SU-DHL-6 (cell line): ENCODE data around the gene PRCC.

ENCODE experiments used
- H2AFZ ChIP-seq: fragments of 200-600 bp; sonication (generic); 2 replicates; pipeline ENCODE4 v1.6.1; 2014; ENCODE audit warnings: low read depth, mild to moderate bottlenecking, moderate library complexity, mixed read lengths, antibody characterized with exemption, low read length; ENCODE audit not compliant: severe bottlenecking
- H3F3A ChIP-seq: fragments of 200-600 bp; shearing (Covaris generic); 2 replicates; pipeline ENCODE4 v1.6.0; 2016; ENCODE audit warnings: antibody characterized with exemption, mild to moderate bottlenecking; ENCODE audit not compliant: insufficient read depth
- H3K27ac ChIP-seq: fragments of 200-600 bp; sonication (generic); 2 replicates; pipeline ENCODE4 v1.5.1; 2016; ENCODE audit warnings: low read depth, mild to moderate bottlenecking, low read length, moderate library complexity, mixed read lengths
- H3K27me3 ChIP-seq: fragments of 200-600 bp; sonication (generic), shearing (Covaris generic); 2 replicates; pipeline ENCODE4 v1.6.0; 2014; ENCODE audit warnings: mild to moderate bottlenecking, low read length
- H3K36me3 ChIP-seq: fragments of 200-600 bp; sonication (generic); 2 replicates; pipeline ENCODE4 v1.6.1; 2014; ENCODE audit warnings: mild to moderate bottlenecking, low read length, mixed read lengths
- H3K4me2 ChIP-seq: fragments of 300-600, 200-600 bp; shearing (Covaris generic), sonication (generic); 2 replicates; pipeline ENCODE4 v1.6.0; 2014; ENCODE audit warnings: low read length, low read depth, mild to moderate bottlenecking; ENCODE audit not compliant: poor library complexity, severe bottlenecking
- H3K4me3 ChIP-seq: fragments of 200-600 bp; sonication (generic); 2 replicates; pipeline ENCODE4 v1.5.1; 2014; ENCODE audit warnings: antibody characterized with exemption, low read length, mild to moderate bottlenecking, mixed read lengths; ENCODE audit not compliant: insufficient read depth, poor library complexity, severe bottlenecking
- H3K79me2 ChIP-seq: fragments of 200-600 bp; sonication (generic); 2 replicates; pipeline ENCODE4 v1.6.1; 2014; ENCODE audit warnings: mild to moderate bottlenecking, low read length, moderate library complexity; ENCODE audit not compliant: insufficient read depth
- H3K9ac ChIP-seq: fragments of 200-600 bp; sonication (generic); 2 replicates; pipeline ENCODE4 v1.7.0; 2014; ENCODE audit warnings: mild to moderate bottlenecking, low read length
- H3K9me2 ChIP-seq: fragments of 200-600 bp; sonication (generic); replicated peaks from 2 replicates; pipeline ENCODE4 v1.6.1; 2014; ENCODE audit warnings: low read length; ENCODE audit not compliant: insufficient read depth
- H3K9me3 ChIP-seq: fragments of 200-600 bp; sonication (generic); 2 replicates; pipeline ENCODE4 v1.6.1; 2014; ENCODE audit warnings: low read length, mixed read lengths; ENCODE audit not compliant: insufficient read depth
- H4K20me1 ChIP-seq: fragments of 200-600 bp; sonication (generic); 2 replicates; pipeline ENCODE4 v1.6.1; 2014; ENCODE audit warnings: low read depth, mild to moderate bottlenecking, antibody characterized with exemption, low read length, moderate library complexity, mixed read lengths
- EZH2phosphoT487 ChIP-seq: fragments of 200-600 bp; sonication (generic), shearing (Covaris generic); conservative IDR thresholded peaks from 2 replicates; pipeline ENCODE4 v1.6.1; 2018; ENCODE audit warnings: mild to moderate bottlenecking, antibody characterized with exemption, low read length, moderate library complexity, mixed read lengths
- TF ChIP-seq, protein P1 (sequence below): fragments of 200-600 bp; sonication (generic); IDR thresholded peaks from one replicate; pipeline ENCODE4 v1.5.1; 2017; ENCODE audit warnings: antibody characterized with exemption, mild to moderate bottlenecking, low read length, moderate library complexity; ENCODE audit not compliant: insufficient read depth, poor library complexity, severe bottlenecking

Gene PRCC

DNA sequence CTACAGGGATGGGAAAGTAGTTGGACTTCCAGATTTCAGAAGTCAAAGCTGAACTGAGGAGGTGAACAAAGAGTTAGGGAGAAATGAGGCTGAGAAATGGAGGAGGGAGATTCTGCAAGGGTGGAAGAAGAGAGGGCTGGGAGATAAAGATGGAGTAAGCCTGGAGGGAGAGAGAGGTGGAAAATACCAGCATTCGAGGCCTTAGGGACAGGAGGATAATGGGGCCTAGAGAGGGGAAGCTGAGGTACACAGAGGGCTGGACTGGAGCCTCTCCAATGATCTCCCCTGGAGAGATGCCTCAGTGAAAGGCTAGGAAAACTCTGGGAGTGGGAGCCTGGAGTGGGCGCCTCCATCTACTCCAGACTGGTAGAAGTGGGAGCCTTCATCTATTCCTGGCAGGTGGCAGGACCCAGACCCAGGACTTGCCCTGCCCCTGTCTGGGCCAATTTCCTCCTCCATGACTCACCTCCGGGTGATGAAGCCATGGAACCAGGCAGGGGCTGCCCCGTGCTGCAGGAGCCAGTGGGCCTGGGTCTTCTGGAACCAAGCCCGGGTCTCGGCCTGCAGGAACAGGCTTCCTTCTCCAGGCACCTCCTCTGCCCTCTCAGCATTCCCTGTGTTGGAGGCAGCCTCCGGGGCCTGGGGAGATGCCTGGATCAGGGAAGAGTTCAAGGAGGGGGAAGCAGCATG lies 47.4 kb downstream of the PRCC start:
- Histone ChIP-seq H2AFZ (no peak overlapping the region), H3K4me3 (no peak overlapping the region), H3F3A (no peaks in the 10 kb centered on the region), H3K27me3 (no peaks in the 10 kb centered on the region), H3K9ac (no peak overlapping the region), H3K9me3 (no peaks in the 10 kb centered on the region), H4K20me1 (no peaks in the 10 kb centered on the region), H3K9me2 (no peaks in the 10 kb centered on the region), H3K79me2 (no peaks in the 10 kb centered on the region), H3K27ac (no peak overlapping the region), H3K4me2 (no peak overlapping the region), H3K36me3 (no peaks in the 10 kb centered on the region)
- TF ChIP-seq, protein P1, sequence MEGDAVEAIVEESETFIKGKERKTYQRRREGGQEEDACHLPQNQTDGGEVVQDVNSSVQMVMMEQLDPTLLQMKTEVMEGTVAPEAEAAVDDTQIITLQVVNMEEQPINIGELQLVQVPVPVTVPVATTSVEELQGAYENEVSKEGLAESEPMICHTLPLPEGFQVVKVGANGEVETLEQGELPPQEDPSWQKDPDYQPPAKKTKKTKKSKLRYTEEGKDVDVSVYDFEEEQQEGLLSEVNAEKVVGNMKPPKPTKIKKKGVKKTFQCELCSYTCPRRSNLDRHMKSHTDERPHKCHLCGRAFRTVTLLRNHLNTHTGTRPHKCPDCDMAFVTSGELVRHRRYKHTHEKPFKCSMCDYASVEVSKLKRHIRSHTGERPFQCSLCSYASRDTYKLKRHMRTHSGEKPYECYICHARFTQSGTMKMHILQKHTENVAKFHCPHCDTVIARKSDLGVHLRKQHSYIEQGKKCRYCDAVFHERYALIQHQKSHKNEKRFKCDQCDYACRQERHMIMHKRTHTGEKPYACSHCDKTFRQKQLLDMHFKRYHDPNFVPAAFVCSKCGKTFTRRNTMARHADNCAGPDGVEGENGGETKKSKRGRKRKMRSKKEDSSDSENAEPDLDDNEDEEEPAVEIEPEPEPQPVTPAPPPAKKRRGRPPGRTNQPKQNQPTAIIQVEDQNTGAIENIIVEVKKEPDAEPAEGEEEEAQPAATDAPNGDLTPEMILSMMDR, result no peak
- TF ChIP-seq EZH2phosphoT487, result no peak

DNA sequence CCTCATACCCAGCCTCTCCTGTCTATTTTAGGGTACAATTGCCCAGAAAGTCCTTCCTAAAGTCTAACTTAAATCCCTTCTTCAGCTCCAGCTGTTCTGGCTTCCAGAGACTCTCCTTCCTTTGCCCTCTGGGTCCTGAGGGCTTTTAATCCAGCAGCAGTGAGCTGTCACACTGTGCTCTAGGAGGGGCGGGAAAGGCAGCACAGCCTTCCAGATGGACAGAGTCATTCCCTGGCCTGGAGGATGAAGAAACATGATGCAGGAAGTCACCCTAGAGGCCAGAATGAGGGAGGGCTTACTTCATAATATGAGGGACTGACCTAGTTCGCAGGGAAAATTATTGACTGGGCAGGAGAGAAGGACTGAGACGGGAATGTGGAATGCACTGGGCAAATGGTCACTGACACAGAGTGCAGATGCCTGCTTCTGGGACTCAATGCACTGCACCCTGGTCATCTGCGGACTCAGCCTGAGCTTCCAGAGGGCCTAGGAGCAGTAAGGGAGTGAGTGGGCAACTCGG lies 48.0 kb downstream of the PRCC start:
- no peak overlapping the region for H3K9ac ChIP-seq
- no peak overlapping the region for H2AFZ ChIP-seq
- H3F3A ChIP-seq, result no peaks in the 10 kb centered on the region
- no peak overlapping the region for H3K4me2 ChIP-seq
- H3K27ac ChIP-seq, result no peak overlapping the region
- no peaks in the 10 kb centered on the region for H3K36me3 ChIP-seq
- H3K79me2 ChIP-seq, result no peaks in the 10 kb centered on the region
- no peaks in the 10 kb centered on the region for H3K9me2 ChIP-seq
- no peaks in the 10 kb centered on the region for H3K9me3 ChIP-seq
- H3K27me3 ChIP-seq, result no peaks in the 10 kb centered on the region
- no peak for TF ChIP-seq EZH2phosphoT487
- TF ChIP-seq, protein P1, result no peak
- H4K20me1 ChIP-seq, result no peaks in the 10 kb centered on the region
- no peak overlapping the region for H3K4me3 ChIP-seq

DNA sequence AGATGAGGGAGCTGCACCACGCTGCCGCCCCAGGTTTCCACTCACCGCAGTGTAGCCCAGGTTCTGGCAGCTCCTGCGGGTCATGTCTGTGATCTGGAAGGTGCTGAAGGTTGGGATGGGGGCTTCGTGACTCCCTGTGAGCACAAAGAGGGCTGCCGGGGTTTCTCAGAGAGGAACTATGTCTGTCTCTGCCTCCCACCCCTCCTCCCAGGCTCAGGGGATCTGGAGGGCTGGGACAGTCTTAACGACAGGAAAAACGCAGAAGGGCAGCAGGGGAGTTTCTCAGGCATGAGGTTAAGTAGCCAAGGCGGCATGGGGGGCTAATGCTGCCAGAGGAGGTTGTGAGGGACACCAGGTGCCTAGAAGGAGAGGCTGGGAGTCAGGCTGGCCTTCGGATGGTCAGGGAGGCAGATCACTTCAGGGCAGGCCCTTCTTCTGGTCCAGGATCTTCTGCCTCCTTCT lies 48.7 kb downstream of the PRCC start:
- Histone ChIP-seq H3K4me2 (peak overlapping the region; percentile 40), H3K36me3 (no peaks in the 10 kb centered on the region), H2AFZ (no peak overlapping the region), H3K27ac (no peak overlapping the region), H3K4me3 (peak overlapping the region; percentile 27), H3K9me3 (no peaks in the 10 kb centered on the region), H3K27me3 (no peaks in the 10 kb centered on the region), H3K9ac (peak overlapping the region; percentile 28), H3K79me2 (no peaks in the 10 kb centered on the region), H3F3A (no peaks in the 10 kb centered on the region), H3K9me2 (no peaks in the 10 kb centered on the region), H4K20me1 (no peaks in the 10 kb centered on the region)
- TF ChIP-seq, protein P1, result no peak
- TF ChIP-seq EZH2phosphoT487, result no peak
